B cell (primary cell): ENCODE results near the gene MAPK10. TPM values are rescaled to one million over a fixed set of nuclear protein-coding genes. Genes with fewer than 3 reads are reported as not detected.

ENCODE experiments used
- ATAC-seq: fragments of 200-7000 bp; cut with Tn5 transposase; one replicate; pipeline ENCODE4 v1.10.0; 2021; ENCODE audit warnings: low read depth, mild to moderate bottlenecking, moderate number of reproducible peaks, moderate library complexity
- CTCF ChIA-PET: fragments of 350-600 bp; sonication (Branson Sonifier 250); formaldehyde crosslinking; loops from one replicate; lab custom pipeline; 2021; ENCODE audit warnings: antibody characterized with exemption, inconsistent platforms; lab: Charles Lee
- POLR2A ChIA-PET: fragments of 350-600 bp; sonication (Branson Sonifier 250); formaldehyde crosslinking; loops from one replicate; lab custom pipeline; 2021; ENCODE audit warnings: antibody characterized with exemption; lab: Charles Lee
- DNase-seq: peaks from one replicate; pipeline ENCODE4 v3.0.0; 2013
- H2AFZ ChIP-seq: 2 replicates; pipeline ENCODE4 v1.6.1; 2012; ENCODE audit warnings: mild to moderate bottlenecking, low read depth, low read length; ENCODE audit not compliant: insufficient read depth, poor library complexity, severe bottlenecking
- H3K27ac ChIP-seq, 2 donors: 1 replicate in 1 of 2; 2 replicates in 1 of 2; pipeline ENCODE4 v1.5.1; 2012 to 2013; ENCODE audit warnings: low read length in 2 of 2, mild to moderate bottlenecking in 2 of 2, moderate library complexity in 1 of 2
- H3K27me3 ChIP-seq, 4 experiments: fragments of 200-600 bp in 1 of 4; sonication (generic) in 1 of 4; replicated peaks in 1 of 4; 1 replicate in 2 of 4; 2 replicates in 2 of 4; pipeline versions ENCODE4 v1.6.1 to v1.7.0; 2013 to 2016; ENCODE audit warnings: low read length in 3 of 4, mild to moderate bottlenecking in 2 of 4, mixed read lengths in 1 of 4, moderate library complexity in 1 of 4; ENCODE audit not compliant: insufficient read depth in 4 of 4, control insufficient read depth in 3 of 4; ENCODE audit errors: control extremely low read depth in 1 of 4
- H3K36me3 ChIP-seq, 2 experiments: replicated peaks in 1 of 2; 1 replicate in 1 of 2; 2 replicates in 1 of 2; pipeline versions ENCODE4 v1.6.1 to v1.7.1; 2013; ENCODE audit warnings: low read length in 1 of 2; ENCODE audit not compliant: insufficient read depth in 2 of 2, control insufficient read depth in 1 of 2; ENCODE audit errors: control extremely low read depth in 1 of 2, extremely low read depth in 1 of 2
- H3K4me1 ChIP-seq, 2 donors: fragments of 200-600 bp in 1 of 2; sonication (generic) in 1 of 2; 1 replicate in 1 of 2; 2 replicates in 1 of 2; pipeline versions ENCODE4 v1.5.1 to v1.6.1; 2013 to 2017; ENCODE audit warnings: low read length in 2 of 2; ENCODE audit not compliant: control insufficient read depth in 2 of 2, insufficient read depth in 2 of 2
- H3K4me2 ChIP-seq: replicated peaks from 2 replicates; pipeline ENCODE3; 2012; ENCODE audit warnings: mild to moderate bottlenecking, low read depth, low read length; ENCODE audit not compliant: poor library complexity, severe bottlenecking
- H3K4me3 ChIP-seq, 5 experiments: fragments of 200-600 bp in 1 of 5; sonication (generic) in 1 of 5; 1 replicate in 3 of 5; 2 replicates in 2 of 5; pipeline versions ENCODE4 v1.5.1 to v1.7.0; 2011 to 2016; ENCODE audit warnings: low read length in 4 of 5, mild to moderate bottlenecking in 4 of 5, low read depth in 2 of 5, control low read depth in 1 of 5, moderate library complexity in 1 of 5; ENCODE audit not compliant: insufficient read depth in 1 of 5; ENCODE audit errors: control extremely low read depth in 1 of 5, extremely low read depth in 1 of 5
- H3K79me2 ChIP-seq: fragments of 200-600 bp; sonication (generic); one replicate; pipeline ENCODE4 v1.6.0; 2016; ENCODE audit warnings: low read length; ENCODE audit not compliant: control insufficient read depth, insufficient read depth
- H3K9ac ChIP-seq: fragments of 200-600 bp; sonication (generic); 2 replicates; pipeline ENCODE4 v1.6.1; 2017; ENCODE audit warnings: mild to moderate bottlenecking, low read length, moderate library complexity
- H3K9me3 ChIP-seq, 3 donors: one replicate each; pipeline versions ENCODE4 v1.6.1 to v1.7.1; 2013; ENCODE audit warnings: low read length in 2 of 3; ENCODE audit not compliant: control insufficient read depth in 2 of 3, insufficient read depth in 1 of 3; ENCODE audit errors: control extremely low read depth in 1 of 3
- H4K20me1 ChIP-seq: 2 replicates; pipeline ENCODE4 v1.6.0; 2012; ENCODE audit warnings: mild to moderate bottlenecking, low read length; ENCODE audit not compliant: insufficient read depth, control insufficient read depth, poor library complexity, severe bottlenecking
- H3K27ac Mint-ChIP-seq: one replicate; pipeline ENCODE4 v1.8.0; 2021; ENCODE audit warnings: mixed read lengths
- H3K27me3 Mint-ChIP-seq: one replicate; pipeline ENCODE4 v1.8.0; 2021; ENCODE audit warnings: mixed read lengths
- H3K4me1 Mint-ChIP-seq: one replicate; pipeline ENCODE4 v1.8.0; 2021; ENCODE audit warnings: mixed read lengths
- H3K4me3 Mint-ChIP-seq: one replicate; pipeline ENCODE4 v1.8.0; 2021; ENCODE audit warnings: mixed read lengths
- H3K9me3 Mint-ChIP-seq: one replicate; pipeline ENCODE4 v1.8.0; 2022; ENCODE audit warnings: mixed read lengths; ENCODE audit not compliant: insufficient read depth
- CTCF ChIP-seq: fragments of 200-600 bp; IDR thresholded peaks from one replicate; pipeline ENCODE4 v1.8.0; 2022; ENCODE audit warnings: antibody characterized with exemption, mild to moderate bottlenecking
- EZH2 ChIP-seq: IDR thresholded peaks from 2 replicates; pipeline ENCODE4 v1.6.1; 2012; ENCODE audit warnings: borderline replicate concordance, low read depth, mild to moderate bottlenecking, moderate library complexity, low read length; ENCODE audit not compliant: insufficient read depth, poor library complexity, severe bottlenecking
- WGBS: methylation state at CpG from one replicate; pipeline ENCODE4 v1.1.5; 2013; ENCODE audit warnings: missing lambda C conversion rate; ENCODE audit not compliant: insufficient coverage; 5-methylcytosine and 5-hydroxymethylcytosine counted together
- intact Hi-C: fragments of 100-400 bp; cut with micrococcal nuclease; formaldehyde crosslinking; loops from one replicate; pipeline ENCODE4 v1.10.0; 2022
- polyA plus RNA-seq: library from polyadenylated mRNA; depleted of rRNA; stranded (reverse); fragments of >200 nt; gene quantifications from 2 replicates; pipeline ENCODE4 v1.2.3, GENCODE V29; 2012
- total RNA-seq, 2 donors: library from RNA; stranded (reverse); fragments of 120-200 nt in 1 of 2; gene quantifications; 1 replicate in 1 of 2; 2 replicates in 1 of 2; pipeline versions ENCODE4 v1.2.3 to v1.2.4, GENCODE V29; 2013 to 2022

Gene MAPK10
- total and polyA plus RNA-seq, 2 donors (not counting 1 experiment from before 2014, with no cell fraction given), result 0.03 to 3.1 TPM

- no peaks in the 10 kb centered on the region for H4K20me1 ChIP-seq
- H3K4me2 ChIP-seq, result no peak overlapping the region
- no peak overlapping the region for H3K27ac ChIP-seq
- Mint-ChIP-seq H3K4me1 (no peaks in the 10 kb centered on the region), H3K27ac (no peak overlapping the region), H3K9me3 (no peaks in the 10 kb centered on the region), H3K4me3 (no peak overlapping the region), H3K27me3 (no peaks in the 10 kb centered on the region)
- H2AFZ ChIP-seq, result peak overlapping the region; percentile 32
- ChIA-PET POLR2A (no interaction called here), CTCF (interaction anchor here (0.6 to 7.9 kb wide), 16 partner anchors 8 to 959 kb away, joined by 3 to 113 read pairs (median 4); no protein-coding TSS in a partner anchor)
- peak; percentile 69 for DNase-seq
- ATAC-seq, result peak; percentile 51
- intact Hi-C loops, result loop anchor here (1.0 to 5.0 kb wide), 4 partner anchors 287 to 960 kb away; no protein-coding TSS in a partner anchor
- no peaks in the 10 kb centered on the region for H3K36me3 ChIP-seq
- no peaks in the 10 kb centered on the region for H3K27me3 ChIP-seq
- TF ChIP-seq CTCF, result peak; percentile 89
- no peak for TF ChIP-seq EZH2
- no peaks in the 10 kb centered on the region for H3K4me1 ChIP-seq
- no peak overlapping the region for H3K4me3 ChIP-seq
- H3K79me2 ChIP-seq, result no peaks in the 10 kb centered on the region
- no CpG with 5 or more reads among the region's 8 CpGs for WGBS
- H3K9me3 ChIP-seq, result no peaks in the 10 kb centered on the region
- H3K9ac ChIP-seq, result no peak overlapping the region
These were observed 315.9 kb downstream of the MAPK10 start for GRCh38 chr4:86043755-86044592.

- H3K4me1 ChIP-seq, result no peaks in the 10 kb centered on the region
- Mint-ChIP-seq H3K4me1 (no peaks in the 10 kb centered on the region), H3K27me3 (peaks cover 13% of the 10 kb centered on the region), H3K4me3 (no peak overlapping the region), H3K9me3 (no peaks in the 10 kb centered on the region), H3K27ac (no peak overlapping the region)
- no peaks in the 10 kb centered on the region for H3K36me3 ChIP-seq
- no peak overlapping the region for H3K9ac ChIP-seq
- H4K20me1 ChIP-seq, result no peaks in the 10 kb centered on the region
- ATAC-seq (no peak), DNase-seq (no peak)
- peaks cover 0 to 4% (median 0%) of the 10 kb centered on the region in 4 experiments for H3K27me3 ChIP-seq
- H3K9me3 ChIP-seq, result no peaks in the 10 kb centered on the region
- TF ChIP-seq CTCF (no peak), EZH2 (no peak)
- ChIA-PET POLR2A (no interaction called here), CTCF (no interaction called here)
- no peaks in the 10 kb centered on the region for H3K79me2 ChIP-seq
- intact Hi-C loops, result no loop called here
- no peak overlapping the region for H3K27ac ChIP-seq
- no CpG with 5 or more reads among the region's 1 CpG for WGBS
- H3K4me2 ChIP-seq, result no peak overlapping the region
- H2AFZ ChIP-seq, result no peak overlapping the region
- H3K4me3 ChIP-seq, result no peak overlapping the region
These were observed 321.8 kb downstream of the MAPK10 start for GRCh38 chr4:86038037-86038436.
